HG03521 (cell line): ENCODE data around the gene ZC3HAV1.
A peak's percentile ranks its signal among the peaks of the same experiment; 100 is the strongest.
"Not testable (repeated sequence)": the region's sequence is repeated elsewhere in the genome, so short reads cannot be mapped to it uniquely, and the experiment has no call there.

Experiments used
- ATAC-seq: cut with Tn5 transposase; IDR thresholded peaks from one replicate; pipeline ENCODE4 v1.9.1; 2021; ENCODE audit warnings: mild to moderate bottlenecking, moderate library complexity; ENCODE audit not compliant: unreplicated experiment

The ZC3HAV1 gene

DNA sequence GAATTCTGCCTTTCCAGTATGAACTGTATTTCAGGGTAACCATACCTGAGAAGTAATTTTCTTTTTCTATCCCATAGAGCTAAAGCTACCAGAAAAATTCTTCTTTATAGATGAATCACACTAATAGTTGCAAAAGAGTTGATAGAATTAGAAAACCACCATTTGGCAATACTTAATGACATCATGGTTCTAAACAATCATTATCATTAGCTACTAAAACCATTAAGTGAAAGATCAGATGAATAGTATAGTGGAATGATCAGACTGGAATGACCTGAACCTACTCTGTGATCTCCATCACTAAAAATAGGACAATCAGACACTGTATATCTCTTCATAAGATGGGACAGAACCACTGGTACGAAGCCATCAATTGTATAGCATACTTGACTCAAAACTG is 53.8 kb downstream of the ZC3HAV1 start:
- no peak for ATAC-seq

- ATAC-seq, result not testable (repeated sequence)
These were observed 54.9 kb downstream of the ZC3HAV1 start for GRCh38 chr7:139054656-139055055.

GRCh38 chr7:139054101-139054500 is 55.4 kb downstream of the ZC3HAV1 start:
- no peak for ATAC-seq

- no peak for ATAC-seq
These were observed 57.9 kb downstream of the ZC3HAV1 start for GRCh38 chr7:139051655-139052054.

DNA sequence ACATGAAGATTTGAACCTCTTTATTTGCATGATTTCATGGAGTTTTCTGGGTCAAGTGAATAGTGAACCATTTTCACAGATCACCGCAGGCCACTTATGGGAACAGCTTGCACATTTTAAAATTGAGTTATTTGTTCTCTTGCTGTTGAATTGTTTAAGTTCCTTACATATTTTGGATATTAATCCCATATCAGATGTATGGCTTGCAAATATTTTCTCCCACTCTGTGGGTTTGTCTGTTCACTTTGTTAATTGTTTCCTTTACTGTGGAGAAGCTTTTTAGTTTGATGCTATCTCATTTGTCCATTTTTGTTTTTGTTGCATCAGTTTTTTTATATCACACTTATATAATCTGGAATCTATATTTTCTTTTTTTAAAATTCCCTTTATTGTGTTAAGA is 59.6 kb downstream of the ZC3HAV1 start:
- no peak for ATAC-seq

DNA sequence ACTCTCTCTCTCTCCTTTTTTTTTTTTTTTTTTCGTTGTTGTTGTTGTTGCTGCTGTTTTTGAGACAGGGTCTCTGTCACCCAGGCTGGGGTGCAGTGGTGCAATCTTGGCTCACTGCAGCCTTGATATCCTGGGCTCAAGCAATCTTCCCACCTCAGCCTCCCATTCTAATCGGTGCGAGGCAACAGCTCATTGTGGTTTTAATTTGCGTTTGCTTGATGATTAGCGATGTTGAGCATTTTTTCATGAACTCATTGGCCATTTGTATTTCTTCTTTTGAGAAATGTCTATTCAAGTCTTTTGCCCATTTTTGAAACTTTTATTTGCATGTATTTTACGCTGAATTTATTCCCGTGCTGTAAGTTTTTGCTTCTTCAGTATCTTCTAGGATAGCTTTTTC is 60.4 kb downstream of the ZC3HAV1 start:
- ATAC-seq, result no peak

GRCh38 chr7:139047970-139048369 is 61.5 kb downstream of the ZC3HAV1 start:
- no peak for ATAC-seq

DNA sequence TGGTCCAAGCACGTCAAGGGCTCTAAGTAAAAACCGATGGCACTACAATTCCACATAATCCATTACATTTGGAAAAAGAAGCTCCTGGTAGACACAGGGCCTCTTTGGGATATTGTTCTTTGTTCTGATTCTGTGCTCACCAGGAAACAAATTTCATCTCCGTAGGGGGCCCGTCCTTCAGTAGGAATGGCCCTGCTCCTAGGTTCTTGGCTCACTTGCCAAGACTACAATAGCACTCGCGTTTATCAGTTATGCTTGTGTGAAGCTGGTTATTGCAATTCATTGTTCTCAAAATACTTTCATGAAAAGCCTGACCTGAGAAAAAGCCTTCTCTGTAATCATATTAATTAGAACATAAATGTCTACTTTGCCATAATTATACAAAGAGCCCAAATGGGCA is 63.4 kb downstream of the ZC3HAV1 start:
- no peak for ATAC-seq

- no peak for ATAC-seq
These were observed 64.4 kb downstream of the ZC3HAV1 start for GRCh38 chr7:139044813-139045794.

- peak; percentile 42 for ATAC-seq
These were observed 65.4 kb downstream of the ZC3HAV1 start for GRCh38 chr7:139043823-139044812.

DNA sequence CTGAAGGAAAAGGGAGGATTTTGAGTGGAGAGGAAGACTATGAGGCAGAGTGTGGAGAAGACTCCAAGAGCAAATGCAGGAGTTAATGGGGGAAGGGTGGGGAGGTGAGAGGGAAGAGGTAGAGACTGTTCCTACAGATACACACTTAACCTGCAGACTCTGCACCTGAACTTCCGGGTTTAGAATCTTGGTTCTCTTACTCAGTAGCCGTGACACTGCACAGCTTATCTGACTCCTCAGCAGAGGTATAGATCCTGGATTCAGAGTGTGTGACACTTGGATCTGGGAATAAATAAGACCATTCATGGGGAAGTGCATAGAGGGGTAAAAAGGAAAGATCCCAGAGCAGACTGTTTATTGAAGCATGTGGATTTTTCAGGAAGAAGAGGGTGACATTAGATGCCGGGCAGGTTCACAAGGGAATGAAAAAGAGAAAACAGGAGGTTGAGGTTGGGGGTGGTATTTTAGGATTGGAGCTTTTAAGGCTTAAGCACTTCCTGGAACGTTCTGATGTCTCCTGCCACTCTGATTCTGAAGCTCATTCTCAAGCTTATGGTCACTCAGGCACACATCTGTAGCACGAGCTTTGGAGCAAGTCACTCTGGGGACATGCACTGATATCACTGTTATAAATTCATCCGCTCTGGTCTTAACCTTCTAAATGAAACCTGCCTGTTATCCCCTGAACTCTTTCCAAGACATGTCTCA is 68.0 kb downstream of the ZC3HAV1 start:
- no peak for ATAC-seq

GRCh38 chr7:139038691-139039090 is 70.8 kb downstream of the ZC3HAV1 start:
- no peak for ATAC-seq

DNA sequence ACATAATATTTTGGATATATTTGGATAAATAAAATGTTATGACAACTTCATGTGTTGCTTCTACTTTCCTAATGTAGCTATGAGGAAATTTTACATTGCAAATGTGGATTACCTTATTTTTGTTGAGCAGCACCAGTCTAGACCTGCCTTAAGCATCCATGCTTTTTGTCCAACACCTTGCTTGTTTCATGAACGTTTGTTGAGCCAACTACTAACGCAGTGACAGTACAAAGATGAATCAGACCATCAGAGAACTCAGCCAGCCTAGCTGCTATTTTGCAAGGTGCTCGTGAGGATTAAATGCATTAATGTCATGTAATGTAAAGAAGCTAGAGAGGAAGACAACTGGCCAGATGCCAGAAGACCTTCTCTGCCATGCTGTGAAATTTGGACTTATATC is 72.6 kb downstream of the ZC3HAV1 start:
- no peak for ATAC-seq

GRCh38 chr7:139035586-139036353 is 73.8 kb downstream of the ZC3HAV1 start, which contains the start of gene ZC3HAV1L:
TSS of gene ZC3HAV1L (minus strand) at chr7:139036042. CDS start at chr7:139036017, 25 bp downstream.
- peak; percentile 64 for ATAC-seq

GRCh38 chr7:139034855-139035585 is 74.5 kb downstream of the ZC3HAV1 start:
- ATAC-seq, result peak; percentile 36

- ATAC-seq, result no peak
These were observed 75.2 kb downstream of the ZC3HAV1 start for GRCh38 chr7:139034336-139034735.

GRCh38 chr7:139033346-139034114 is 76.0 kb downstream of the ZC3HAV1 start:
- ATAC-seq, result no peak

DNA sequence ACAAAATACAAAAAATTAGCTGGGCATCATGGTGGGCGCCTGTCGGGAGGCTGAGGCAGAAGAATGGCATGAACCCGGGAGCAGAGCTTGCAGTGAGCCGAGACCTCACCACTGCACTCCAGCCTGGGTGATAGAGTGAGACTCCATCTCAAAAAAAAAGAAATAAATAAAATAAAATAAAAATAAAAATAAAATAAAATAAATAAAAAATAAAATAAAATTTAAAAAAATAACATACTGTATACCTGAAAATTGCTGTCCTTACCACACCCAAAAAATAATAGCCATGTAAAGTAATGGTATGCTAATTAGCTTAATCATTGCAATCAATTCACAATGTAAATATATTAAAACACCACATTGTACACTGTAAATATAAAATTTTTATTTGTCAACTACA is 77.0 kb downstream of the ZC3HAV1 start:
- no peak for ATAC-seq
